CD4-positive, alpha-beta memory T cell (primary cell): ENCODE measurements around the gene SSTR4. TPM values are rescaled to one million over a fixed set of nuclear protein-coding genes. Genes with fewer than 3 reads are reported as not detected.

Source experiments
- CTCF ChIA-PET: fragments of 350-600 bp; sonication (Branson Sonifier 250); formaldehyde crosslinking; loops from one replicate; lab custom pipeline; 2021; ENCODE audit warnings: inconsistent platforms; ENCODE audit not compliant: partially characterized antibody; lab: Charles Lee
- POLR2A ChIA-PET: fragments of 350-600 bp; sonication (Branson Sonifier 250); formaldehyde crosslinking; loops from one replicate; lab custom pipeline; 2021; ENCODE audit not compliant: partially characterized antibody; lab: Charles Lee
- DNase-seq, 5 donors: peaks; one replicate each; pipeline versions ENCODE4 v3.0.0 to v3.0.0-alpha.2; 2020 to 2022; ENCODE audit warnings: mixed read lengths in 1 of 5
- H3K27ac ChIP-seq: one replicate; pipeline ENCODE4 v1.7.0; 2013; ENCODE audit warnings: low read depth, low read length
- H3K27me3 ChIP-seq: 2 replicates; pipeline ENCODE4 v1.7.0; 2013; ENCODE audit warnings: mild to moderate bottlenecking, low read length, moderate library complexity; ENCODE audit not compliant: insufficient read depth
- H3K36me3 ChIP-seq: 2 replicates; pipeline ENCODE4 v1.7.0; 2013; ENCODE audit warnings: mild to moderate bottlenecking, low read length, moderate library complexity; ENCODE audit not compliant: insufficient read depth
- H3K4me1 ChIP-seq: 2 replicates; pipeline ENCODE4 v1.7.0; 2013; ENCODE audit warnings: mild to moderate bottlenecking, low read length, moderate library complexity; ENCODE audit not compliant: insufficient read depth
- H3K4me3 ChIP-seq, 2 donors: one replicate each; pipeline ENCODE4 v1.7.0; 2013; ENCODE audit warnings: low read length in 2 of 2, mild to moderate bottlenecking in 1 of 2
- H3K9me3 ChIP-seq, 2 donors: one replicate each; pipeline ENCODE4 v1.7.0; 2013; ENCODE audit warnings: low read length in 2 of 2, control low read depth in 1 of 2; ENCODE audit not compliant: control insufficient read depth in 1 of 2
- H3K27ac Mint-ChIP-seq, 7 donors: one replicate each; pipeline ENCODE4 v1.8.0; 2020 to 2021; ENCODE audit warnings: mixed read lengths in 7 of 7, mild to moderate bottlenecking in 6 of 7, inconsistent platforms in 3 of 7, moderate library complexity in 3 of 7
- H3K27me3 Mint-ChIP-seq, 2 donors: one replicate each; pipeline ENCODE4 v1.8.0; 2020 to 2021; ENCODE audit warnings: mixed read lengths in 2 of 2
- H3K36me3 Mint-ChIP-seq, 2 donors: one replicate each; pipeline ENCODE4 v1.8.0; 2020 to 2021; ENCODE audit warnings: mixed read lengths in 2 of 2, inconsistent platforms in 1 of 2, mild to moderate bottlenecking in 1 of 2
- H3K4me1 Mint-ChIP-seq, 4 donors: one replicate each; pipeline ENCODE4 v1.8.0; 2020 to 2021; ENCODE audit warnings: mixed read lengths in 4 of 4, mild to moderate bottlenecking in 1 of 4
- H3K4me3 Mint-ChIP-seq, 8 donors: one replicate each; pipeline ENCODE4 v1.8.0; 2020 to 2021; ENCODE audit warnings: mixed read lengths in 8 of 8, mild to moderate bottlenecking in 7 of 8, moderate library complexity in 6 of 8, inconsistent platforms in 3 of 8
- H3K9me3 Mint-ChIP-seq, 8 donors: one replicate each; pipeline ENCODE4 v1.8.0; 2020 to 2021; ENCODE audit warnings: mixed read lengths in 8 of 8, mild to moderate bottlenecking in 5 of 8, inconsistent platforms in 3 of 8, moderate library complexity in 1 of 8
- intact Hi-C: fragments of 100-400 bp; cut with micrococcal nuclease; formaldehyde crosslinking; loops from one replicate; pipeline ENCODE4 v1.15.1; 2023
- polyA plus RNA-seq, 2 donors: library from polyadenylated mRNA; unstranded; fragments of 300-500 nt; fragmentation: Illumina TruSeq; gene quantifications; one replicate each; pipeline ENCODE4 v1.2.3, GENCODE V29; 2021
- total RNA-seq, 2 experiments: library from RNA; stranded (reverse); gene quantifications; one replicate each; pipeline ENCODE4 v1.2.3, GENCODE V29; 2021

The SSTR4 gene
- total and polyA plus RNA-seq, 4 experiments from 2014 or later = not detected

DNA sequence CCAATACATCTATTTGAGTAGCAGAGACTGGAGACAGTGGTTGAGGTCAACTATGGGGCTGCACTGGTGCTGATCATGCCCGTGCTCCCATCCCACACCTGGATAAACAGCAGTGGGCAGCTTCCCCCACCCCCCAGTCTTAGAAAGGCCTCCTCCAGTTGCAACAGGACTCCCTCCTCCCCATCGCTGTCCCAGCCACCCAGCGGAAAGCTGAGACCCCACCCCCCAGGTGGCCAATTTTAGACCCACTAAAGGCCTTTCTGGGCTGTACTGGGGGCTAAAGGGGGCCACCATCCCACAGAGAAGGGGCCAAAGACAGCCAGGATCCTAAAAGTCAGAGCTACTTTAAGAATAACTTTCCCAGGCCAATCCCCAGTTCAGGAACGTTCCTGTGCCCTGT lies 1.2 kb upstream of the SSTR4 start:
- H3K27ac ChIP-seq = no peak overlapping the region
- no peak overlapping the region for H3K4me3 Mint-ChIP-seq
- no peak for DNase-seq
- H3K27me3 Mint-ChIP-seq = peaks cover 17 to 20% of the 10 kb centered on the region in 2 donors
- H3K9me3 Mint-ChIP-seq = no peaks in the 10 kb centered on the region
- POLR2A ChIA-PET = no interaction called here
- H3K9me3 ChIP-seq = no peaks in the 10 kb centered on the region
- H3K4me1 ChIP-seq = no peaks in the 10 kb centered on the region
- no peaks in the 10 kb centered on the region for H3K27me3 ChIP-seq
- H3K36me3 ChIP-seq = no peaks in the 10 kb centered on the region
- no peaks in the 10 kb centered on the region for H3K4me1 Mint-ChIP-seq
- CTCF ChIA-PET = no interaction called here
- no peak overlapping the region for H3K27ac Mint-ChIP-seq
- intact Hi-C loops = no loop called here
- H3K4me3 ChIP-seq = no peak overlapping the region
- no peaks in the 10 kb centered on the region for H3K36me3 Mint-ChIP-seq

DNA sequence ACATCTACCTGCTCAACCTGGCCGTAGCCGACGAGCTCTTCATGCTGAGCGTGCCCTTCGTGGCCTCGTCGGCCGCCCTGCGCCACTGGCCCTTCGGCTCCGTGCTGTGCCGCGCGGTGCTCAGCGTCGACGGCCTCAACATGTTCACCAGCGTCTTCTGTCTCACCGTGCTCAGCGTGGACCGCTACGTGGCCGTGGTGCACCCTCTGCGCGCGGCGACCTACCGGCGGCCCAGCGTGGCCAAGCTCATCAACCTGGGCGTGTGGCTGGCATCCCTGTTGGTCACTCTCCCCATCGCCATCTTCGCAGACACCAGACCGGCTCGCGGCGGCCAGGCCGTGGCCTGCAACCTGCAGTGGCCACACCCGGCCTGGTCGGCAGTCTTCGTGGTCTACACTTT lies 619 bp downstream of the SSTR4 start:
- H3K4me1 Mint-ChIP-seq = no peaks in the 10 kb centered on the region
- Histone ChIP-seq H3K36me3 (no peaks in the 10 kb centered on the region), H3K4me1 (no peaks in the 10 kb centered on the region), H3K27me3 (no peaks in the 10 kb centered on the region), H3K9me3 (no peaks in the 10 kb centered on the region), H3K4me3 (no peak overlapping the region), H3K27ac (no peak overlapping the region)
- ChIA-PET CTCF (no interaction called here), POLR2A (no interaction called here)
- peaks cover 18 to 33% of the 10 kb centered on the region in 2 donors for H3K27me3 Mint-ChIP-seq
- H3K27ac Mint-ChIP-seq = no peak overlapping the region
- H3K4me3 Mint-ChIP-seq = no peak overlapping the region
- intact Hi-C loops = no loop called here
- DNase-seq = no peak
- H3K36me3 Mint-ChIP-seq = no peaks in the 10 kb centered on the region
- peaks cover 0 to 1% (median 0%) of the 10 kb centered on the region in 8 donors for H3K9me3 Mint-ChIP-seq

DNA sequence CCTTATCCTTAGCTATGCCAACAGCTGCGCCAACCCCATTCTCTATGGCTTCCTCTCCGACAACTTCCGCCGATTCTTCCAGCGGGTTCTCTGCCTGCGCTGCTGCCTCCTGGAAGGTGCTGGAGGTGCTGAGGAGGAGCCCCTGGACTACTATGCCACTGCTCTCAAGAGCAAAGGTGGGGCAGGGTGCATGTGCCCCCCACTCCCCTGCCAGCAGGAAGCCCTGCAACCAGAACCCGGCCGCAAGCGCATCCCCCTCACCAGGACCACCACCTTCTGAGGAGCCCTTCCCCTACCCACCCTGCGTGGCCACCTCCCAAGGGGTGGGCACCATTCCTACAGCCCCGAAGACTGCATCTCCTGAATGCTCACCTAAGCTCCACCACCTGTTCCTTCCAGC lies 1.3 kb downstream of the SSTR4 start:
- Mint-ChIP-seq H3K27ac (no peak overlapping the region), H3K9me3 (peaks cover 0 to 1% (median 0%) of the 10 kb centered on the region in 8 donors), H3K4me3 (no peak overlapping the region), H3K27me3 (peaks cover 18 to 34% of the 10 kb centered on the region in 2 donors), H3K4me1 (no peaks in the 10 kb centered on the region), H3K36me3 (no peaks in the 10 kb centered on the region)
- Histone ChIP-seq H3K36me3 (no peaks in the 10 kb centered on the region), H3K27me3 (no peaks in the 10 kb centered on the region), H3K27ac (no peak overlapping the region), H3K4me3 (no peak overlapping the region), H3K9me3 (no peaks in the 10 kb centered on the region), H3K4me1 (no peaks in the 10 kb centered on the region)
- intact Hi-C loops = no loop called here
- DNase-seq = no peak
- ChIA-PET CTCF (no interaction called here), POLR2A (no interaction called here)

DNA sequence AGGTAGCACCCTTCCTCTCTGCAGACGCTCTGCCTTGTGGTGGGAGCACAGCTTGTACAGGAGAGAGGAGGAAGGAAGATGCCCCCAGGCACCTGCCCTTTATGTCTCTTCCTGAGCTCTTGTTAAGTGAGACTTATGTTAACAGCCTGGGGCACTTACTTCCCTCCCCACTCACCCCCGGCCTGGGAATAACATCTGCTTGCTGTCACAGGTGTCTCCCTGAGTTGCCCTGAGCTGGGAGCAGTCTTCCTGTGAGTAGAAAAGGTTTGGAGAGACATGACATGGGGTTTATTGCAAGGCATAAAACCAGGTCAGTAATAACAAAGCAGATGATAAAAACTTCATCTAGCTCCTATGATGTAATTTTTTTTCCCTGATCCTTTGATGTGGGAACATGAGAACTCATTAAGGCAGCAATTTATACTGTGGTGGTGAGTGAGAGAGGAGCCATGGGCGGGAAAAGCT lies 1.9 kb downstream of the SSTR4 start:
- Mint-ChIP-seq H3K4me1 (no peaks in the 10 kb centered on the region), H3K27me3 (peaks cover 18 to 34% of the 10 kb centered on the region in 2 donors), H3K27ac (no peak overlapping the region), H3K36me3 (no peaks in the 10 kb centered on the region), H3K4me3 (no peak overlapping the region), H3K9me3 (peaks cover 0 to 1% (median 0%) of the 10 kb centered on the region in 8 donors)
- Histone ChIP-seq H3K4me3 (no peak overlapping the region), H3K27me3 (no peaks in the 10 kb centered on the region), H3K9me3 (no peaks in the 10 kb centered on the region), H3K27ac (no peak overlapping the region), H3K36me3 (no peaks in the 10 kb centered on the region), H3K4me1 (no peaks in the 10 kb centered on the region)
- ChIA-PET POLR2A (no interaction called here), CTCF (no interaction called here)
- DNase-seq = no peak
- intact Hi-C loops = no loop called here

DNA sequence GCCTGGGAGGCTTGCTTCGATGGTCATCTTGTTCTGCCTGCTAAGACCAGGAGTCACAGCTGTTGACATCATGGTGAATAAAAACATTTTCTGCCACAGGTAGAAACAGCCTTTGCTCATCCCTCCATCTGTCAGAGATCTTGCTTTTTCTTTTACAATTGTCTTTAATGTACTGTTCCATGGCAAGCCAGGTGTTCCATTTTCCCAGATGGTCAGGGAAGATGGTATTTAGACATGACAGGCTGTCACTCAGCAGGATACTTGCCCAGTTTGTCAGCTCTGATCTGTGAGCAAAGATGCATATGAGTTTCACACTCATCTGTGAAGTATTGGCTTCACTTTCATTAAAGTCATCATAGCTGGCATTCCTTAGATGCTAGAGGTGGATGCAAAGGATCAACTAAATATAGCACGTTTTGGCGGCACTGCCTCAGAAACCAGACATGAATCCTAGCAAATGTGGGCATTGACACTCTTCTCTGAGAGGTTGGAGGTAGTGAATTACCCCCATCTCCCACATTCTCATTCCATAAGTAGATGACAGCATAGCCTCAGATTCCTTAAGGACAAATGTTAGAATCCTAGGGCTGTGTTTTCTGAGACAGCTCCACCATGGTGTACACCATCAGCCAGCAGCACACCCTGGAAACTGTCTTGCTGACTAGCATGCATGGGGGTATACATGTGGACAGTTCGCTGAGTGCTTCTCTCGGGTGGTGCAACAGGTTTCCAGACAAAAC lies 4.2 kb downstream of the SSTR4 start:
- H3K4me1 Mint-ChIP-seq = no peaks in the 10 kb centered on the region
- POLR2A ChIA-PET = no interaction called here

DNA sequence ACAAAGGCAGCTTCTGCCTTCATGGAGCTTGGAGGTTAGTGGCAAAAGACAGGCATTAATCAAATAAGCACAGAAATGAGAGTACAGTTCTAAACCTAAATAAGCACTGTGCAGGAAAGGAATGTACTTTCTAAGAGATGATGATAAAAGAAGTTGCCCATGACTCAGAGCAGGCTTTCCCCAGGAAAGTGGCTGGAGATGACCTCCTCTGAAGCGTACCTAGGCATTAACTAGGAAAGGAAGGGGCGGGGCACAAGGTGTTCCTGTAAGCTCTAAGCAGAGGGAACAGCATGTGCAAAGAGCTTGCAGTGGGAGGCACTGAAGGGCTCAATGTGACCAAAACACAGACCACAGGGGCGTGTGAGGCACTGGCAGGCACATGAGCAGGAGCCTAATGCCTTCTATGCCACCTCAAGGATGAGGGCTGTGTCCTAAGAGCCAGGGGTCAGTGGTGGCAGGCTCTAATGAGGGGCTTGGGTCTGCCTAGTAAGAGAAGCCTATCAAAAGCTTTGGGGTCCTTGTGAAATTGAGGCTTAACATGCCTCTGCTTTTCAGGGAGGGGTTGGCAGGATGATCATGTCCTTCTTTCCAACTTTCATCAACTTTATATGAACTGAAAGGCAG lies 4.9 kb downstream of the SSTR4 start:
- H3K9me3 ChIP-seq = no peaks in the 10 kb centered on the region
- DNase-seq = no peak
- H3K36me3 ChIP-seq = no peaks in the 10 kb centered on the region
- ChIA-PET CTCF (no interaction called here), POLR2A (no interaction called here)
- intact Hi-C loops = no loop called here
- Mint-ChIP-seq H3K27ac (no peak overlapping the region), H3K36me3 (no peaks in the 10 kb centered on the region), H3K27me3 (peaks cover 19 to 37% of the 10 kb centered on the region in 2 donors), H3K4me1 (no peaks in the 10 kb centered on the region), H3K9me3 (peaks cover 0 to 1% (median 0%) of the 10 kb centered on the region in 8 donors), H3K4me3 (no peak overlapping the region)
- no peaks in the 10 kb centered on the region for H3K27me3 ChIP-seq
- H3K27ac ChIP-seq = no peak overlapping the region
- H3K4me3 ChIP-seq = no peak overlapping the region
- no peaks in the 10 kb centered on the region for H3K4me1 ChIP-seq

More for the DNA sequence above, 4.2 kb downstream of the SSTR4 start:
- no peaks in the 10 kb centered on the region for H3K4me1 ChIP-seq
- Mint-ChIP-seq H3K4me3 (no peak overlapping the region), H3K36me3 (no peaks in the 10 kb centered on the region), H3K27me3 (peaks cover 18 to 36% of the 10 kb centered on the region in 2 donors), H3K27ac (no peak overlapping the region), H3K9me3 (peaks cover 0 to 1% (median 0%) of the 10 kb centered on the region in 8 donors)
- no peak overlapping the region for H3K27ac ChIP-seq
- no peaks in the 10 kb centered on the region for H3K9me3 ChIP-seq
- CTCF ChIA-PET = no interaction called here
- no peaks in the 10 kb centered on the region for H3K36me3 ChIP-seq
- DNase-seq = no peak
- intact Hi-C loops = no loop called here
- no peak overlapping the region for H3K4me3 ChIP-seq
- no peaks in the 10 kb centered on the region for H3K27me3 ChIP-seq

DNA sequence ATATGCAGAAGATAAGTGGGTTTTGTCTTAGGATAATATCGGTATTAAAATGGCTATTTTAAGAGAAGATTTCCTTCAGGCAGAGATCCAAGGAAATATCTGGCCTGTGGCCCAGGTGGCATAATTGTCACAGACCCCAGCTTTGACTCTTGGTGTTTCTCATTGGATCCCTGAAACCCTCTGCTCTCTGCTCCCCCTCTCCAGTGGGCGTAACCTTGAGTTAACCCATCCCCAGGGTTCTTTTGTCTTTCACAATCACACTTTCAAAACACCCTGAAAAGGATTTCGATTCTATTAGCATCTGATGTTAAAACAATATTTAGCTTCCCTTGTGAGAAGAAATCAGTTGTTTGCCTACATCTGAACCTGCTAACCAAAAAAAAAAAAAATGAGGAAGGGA lies 7.2 kb downstream of the SSTR4 start:
- Histone ChIP-seq H3K4me3 (no peak overlapping the region), H3K4me1 (no peaks in the 10 kb centered on the region), H3K27me3 (peaks cover 3% of the 10 kb centered on the region), H3K9me3 (no peaks in the 10 kb centered on the region), H3K27ac (no peak overlapping the region), H3K36me3 (no peaks in the 10 kb centered on the region)
- DNase-seq = no peak
- Mint-ChIP-seq H3K27ac (no peak overlapping the region), H3K9me3 (peaks cover 0 to 4% (median 0%) of the 10 kb centered on the region in 8 donors), H3K4me1 (no peaks in the 10 kb centered on the region), H3K4me3 (no peak overlapping the region), H3K27me3 (peaks cover 20 to 37% of the 10 kb centered on the region in 2 donors), H3K36me3 (no peaks in the 10 kb centered on the region)
- intact Hi-C loops = no loop called here
- ChIA-PET CTCF (no interaction called here), POLR2A (no interaction called here)
